HUDEP-2 (cell line): ENCODE data around the gene FBXO39.
A peak's percentile ranks its signal among the peaks of the same experiment; 100 is the strongest.
"Not testable (repeated sequence)": the region's sequence is repeated elsewhere in the genome, so short reads cannot be mapped to it uniquely, and the experiment has no call there.

ENCODE experiments used
- DNase-seq, 76 experiments: peaks; one replicate each; lab custom pipeline; 2025; ENCODE audit not compliant: unreplicated experiment in 76 of 76; lab: John Stamatoyannopoulos, UW

Gene FBXO39

GRCh38 chr17:6787081-6787693, 11.2 kb downstream of the FBXO39 start:
- no peak for DNase-seq

- no peak for DNase-seq
Observed at GRCh38 chr17:6789146-6789545, 13.1 kb downstream of the FBXO39 start.

- no peak for DNase-seq
Observed at GRCh38 chr17:6793748-6794493, 17.9 kb downstream of the FBXO39 start.

- no peak for DNase-seq
Observed at GRCh38 chr17:6796017-6796886, 20.2 kb downstream of the FBXO39 start.

- DNase-seq: no peak
Observed at GRCh38 chr17:6796887-6797490, 21.0 kb downstream of the FBXO39 start.

- DNase-seq: no peak
Observed at GRCh38 chr17:6797718-6798351, 21.8 kb downstream of the FBXO39 start.

GRCh38 chr17:6799738-6800137, 23.7 kb downstream of the FBXO39 start:
- DNase-seq: no peak

GRCh38 chr17:6800422-6801027, 24.5 kb downstream of the FBXO39 start:
- DNase-seq: no peak

- DNase-seq: no peak
Observed at GRCh38 chr17:6811510-6811909, 35.5 kb downstream of the FBXO39 start.

GRCh38 chr17:6812295-6812694, 36.3 kb downstream of the FBXO39 start:
- no peak for DNase-seq

GRCh38 chr17:6815775-6816174, 39.8 kb downstream of the FBXO39 start:
- DNase-seq: no peak

GRCh38 chr17:6816368-6816767, 40.4 kb downstream of the FBXO39 start:
- not testable (repeated sequence) for DNase-seq

- no peak for DNase-seq
Observed at GRCh38 chr17:6818938-6819337, 42.9 kb downstream of the FBXO39 start.

GRCh38 chr17:6823011-6823442, 47.0 kb downstream of the FBXO39 start:
- no peak for DNase-seq

GRCh38 chr17:6830383-6830986, 54.5 kb downstream of the FBXO39 start:
- DNase-seq: no peak

GRCh38 chr17:6831661-6832263, 55.7 kb downstream of the FBXO39 start, which contains the start of gene TEKT1:
TEKT1 (minus strand) TSS chr17:6831729; CDS start chr17:6830376, 1,353 bp downstream.
- peak in 26 of 76 experiments; percentile 1 to 40 (median 7) for DNase-seq
